Upper lobe of left lung (tissue), 4 donors: ENCODE results near the gene SHISA6.

ENCODE experiments used
- CTCF ChIP-seq, 6 experiments: fragments of 450-650 bp in 4 of 6; fragments of 200-600 bp in 2 of 6; sonication (generic) in 2 of 6; IDR thresholded peaks; one replicate each; pipeline ENCODE4 v1.5.1; 2016 to 2019; ENCODE audit warnings: antibody characterized with exemption in 6 of 6
- EP300 ChIP-seq, 4 donors: sonication (generic); formaldehyde crosslinking; IDR thresholded peaks; one replicate each; pipeline ENCODE4 v1.5.1; 2017; ENCODE audit warnings: antibody characterized with exemption in 4 of 4, control low read depth in 2 of 4
- POLR2A ChIP-seq, 4 donors: fragments of 450-650 bp; IDR thresholded peaks; one replicate each; pipeline ENCODE4 v1.5.1; 2016 to 2017; ENCODE audit warnings: antibody characterized with exemption in 4 of 4, mild to moderate bottlenecking in 2 of 4

- no peak for TF ChIP-seq POLR2A (IDR thresholded peaks at IDR 0.05)
- no peak for TF ChIP-seq EP300 (IDR thresholded peaks at IDR 0.05)
- TF ChIP-seq CTCF (IDR thresholded peaks at IDR 0.05), result no peak
Measured at GRCh38 chr17:11441004-11441403, 200.0 kb downstream of the SHISA6 start.
